Neural cell (in vitro differentiated cells): Measurements from ENCODE around the gene IKZF5.

Source experiments
- EZH2 ChIP-seq: fragments of 200-600, 300-800 bp; shearing (Covaris generic), sonication (generic); IDR thresholded peaks from 2 replicates; pipeline ENCODE4 v1.6.1; 2014; ENCODE audit warnings: antibody characterized with exemption, low read length, borderline replicate concordance, mild to moderate bottlenecking; ENCODE audit not compliant: insufficient read depth, poor library complexity, severe bottlenecking
- POLR2AphosphoS5 ChIP-seq: IDR thresholded peaks from 2 replicates; pipeline ENCODE4 v1.6.1; 2012
- RAD21 ChIP-seq: fragments of 450-650 bp; conservative IDR thresholded peaks from 2 replicates; pipeline ENCODE4 v1.6.1; 2014; ENCODE audit warnings: antibody characterized with exemption, mild to moderate bottlenecking, moderate library complexity
- SMC3 ChIP-seq: fragments of 450-650 bp; conservative IDR thresholded peaks from 2 replicates; pipeline ENCODE4 v1.6.1; 2014; ENCODE audit warnings: antibody characterized with exemption, mild to moderate bottlenecking, moderate library complexity; ENCODE audit not compliant: poor library complexity
- TAF1 ChIP-seq: IDR thresholded peaks from 2 replicates; pipeline ENCODE4 v1.6.1; 2012; ENCODE audit warnings: low read depth
- TF ChIP-seq, protein P1 (sequence below): fragments of 450-650 bp; IDR thresholded peaks from 2 replicates; pipeline ENCODE4 v1.5.1; 2014; ENCODE audit warnings: antibody characterized with exemption, mild to moderate bottlenecking, moderate library complexity; ENCODE audit not compliant: poor library complexity, severe bottlenecking

DNA sequence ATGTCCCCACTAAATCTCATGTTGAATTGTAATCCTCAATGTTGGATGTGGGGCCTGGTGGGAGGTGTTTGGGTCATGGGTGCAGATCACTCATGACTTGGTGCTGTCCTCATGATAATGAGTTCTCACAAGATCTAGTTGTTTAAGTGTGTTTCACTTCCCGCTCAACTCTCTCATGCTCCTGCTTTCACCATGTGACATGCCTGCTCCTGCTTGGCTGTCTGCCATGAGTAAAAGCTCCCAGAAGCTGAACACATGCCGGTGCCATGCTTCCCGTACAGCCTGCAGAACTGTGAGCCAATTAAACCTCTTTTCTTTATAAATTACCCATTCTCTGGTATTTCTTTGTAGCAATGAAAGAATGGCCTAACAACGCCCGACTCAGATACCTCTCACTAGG, 34.6 kb downstream of the IKZF5 start:
- TF ChIP-seq EZH2 (no peak), POLR2AphosphoS5 (no peak), SMC3 (no peak), TAF1 (no peak), RAD21 (no peak)
- TF ChIP-seq, protein P1, sequence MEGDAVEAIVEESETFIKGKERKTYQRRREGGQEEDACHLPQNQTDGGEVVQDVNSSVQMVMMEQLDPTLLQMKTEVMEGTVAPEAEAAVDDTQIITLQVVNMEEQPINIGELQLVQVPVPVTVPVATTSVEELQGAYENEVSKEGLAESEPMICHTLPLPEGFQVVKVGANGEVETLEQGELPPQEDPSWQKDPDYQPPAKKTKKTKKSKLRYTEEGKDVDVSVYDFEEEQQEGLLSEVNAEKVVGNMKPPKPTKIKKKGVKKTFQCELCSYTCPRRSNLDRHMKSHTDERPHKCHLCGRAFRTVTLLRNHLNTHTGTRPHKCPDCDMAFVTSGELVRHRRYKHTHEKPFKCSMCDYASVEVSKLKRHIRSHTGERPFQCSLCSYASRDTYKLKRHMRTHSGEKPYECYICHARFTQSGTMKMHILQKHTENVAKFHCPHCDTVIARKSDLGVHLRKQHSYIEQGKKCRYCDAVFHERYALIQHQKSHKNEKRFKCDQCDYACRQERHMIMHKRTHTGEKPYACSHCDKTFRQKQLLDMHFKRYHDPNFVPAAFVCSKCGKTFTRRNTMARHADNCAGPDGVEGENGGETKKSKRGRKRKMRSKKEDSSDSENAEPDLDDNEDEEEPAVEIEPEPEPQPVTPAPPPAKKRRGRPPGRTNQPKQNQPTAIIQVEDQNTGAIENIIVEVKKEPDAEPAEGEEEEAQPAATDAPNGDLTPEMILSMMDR = no peak
